ENCODE measurements around the gene ZFP36L1. TPM values are rescaled to one million over a fixed set of nuclear protein-coding genes. Genes with fewer than 3 reads are reported as not detected.

ZFP36L1 gene
- total RNA-seq, 1 donor from 2014 or later, result 15.5 TPM

DNA sequence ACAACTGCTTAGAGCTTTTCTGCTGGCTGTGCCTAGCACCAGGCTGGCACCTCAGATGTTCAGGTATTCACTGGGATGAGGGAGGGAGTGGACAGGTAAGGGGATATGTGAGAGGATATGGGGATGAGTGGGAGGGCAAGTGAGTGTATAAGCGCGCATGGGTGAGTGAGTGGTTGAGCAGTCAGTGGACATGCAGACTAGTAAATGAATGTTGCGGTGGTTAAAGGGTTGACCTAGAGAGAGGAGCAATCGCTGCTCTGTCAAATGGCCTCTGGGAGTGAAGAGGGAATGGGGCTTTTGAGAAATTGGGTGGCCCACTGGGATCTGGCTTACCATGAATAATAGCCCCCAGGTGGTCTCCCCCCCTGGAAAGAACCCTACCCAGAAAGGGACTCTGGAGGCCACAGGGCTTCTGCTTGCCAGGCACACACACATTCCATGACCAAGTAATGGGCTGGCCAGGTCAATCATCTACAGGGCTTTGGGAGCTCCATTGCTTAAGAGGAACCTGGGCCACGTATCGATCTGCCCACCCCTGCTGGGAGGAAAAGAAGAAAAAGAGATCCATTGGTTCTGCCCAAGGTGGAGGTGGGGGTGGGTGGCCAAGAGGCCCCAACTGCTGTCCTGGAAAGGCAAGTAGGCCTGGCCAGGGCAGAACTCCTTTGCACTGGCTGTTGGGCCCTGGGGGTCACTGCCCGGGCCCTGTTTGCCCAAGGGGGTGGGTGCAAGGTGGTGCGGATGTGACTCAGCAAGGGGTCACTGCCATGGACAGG is 30.8 kb upstream of the ZFP36L1 start:
- Histone ChIP-seq H3K36me3 (ENCODE audit: control insufficient read depth, insufficient read depth, low read length) (no peaks in the 10 kb centered on the region), H3K27me3 (ENCODE audit: control insufficient read depth, insufficient read depth, low read length) (no peaks in the 10 kb centered on the region), H3K4me3 (ENCODE audit: low read depth, low read length) (no peak overlapping the region)
- TF ChIP-seq, protein P1, sequence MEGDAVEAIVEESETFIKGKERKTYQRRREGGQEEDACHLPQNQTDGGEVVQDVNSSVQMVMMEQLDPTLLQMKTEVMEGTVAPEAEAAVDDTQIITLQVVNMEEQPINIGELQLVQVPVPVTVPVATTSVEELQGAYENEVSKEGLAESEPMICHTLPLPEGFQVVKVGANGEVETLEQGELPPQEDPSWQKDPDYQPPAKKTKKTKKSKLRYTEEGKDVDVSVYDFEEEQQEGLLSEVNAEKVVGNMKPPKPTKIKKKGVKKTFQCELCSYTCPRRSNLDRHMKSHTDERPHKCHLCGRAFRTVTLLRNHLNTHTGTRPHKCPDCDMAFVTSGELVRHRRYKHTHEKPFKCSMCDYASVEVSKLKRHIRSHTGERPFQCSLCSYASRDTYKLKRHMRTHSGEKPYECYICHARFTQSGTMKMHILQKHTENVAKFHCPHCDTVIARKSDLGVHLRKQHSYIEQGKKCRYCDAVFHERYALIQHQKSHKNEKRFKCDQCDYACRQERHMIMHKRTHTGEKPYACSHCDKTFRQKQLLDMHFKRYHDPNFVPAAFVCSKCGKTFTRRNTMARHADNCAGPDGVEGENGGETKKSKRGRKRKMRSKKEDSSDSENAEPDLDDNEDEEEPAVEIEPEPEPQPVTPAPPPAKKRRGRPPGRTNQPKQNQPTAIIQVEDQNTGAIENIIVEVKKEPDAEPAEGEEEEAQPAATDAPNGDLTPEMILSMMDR (IDR thresholded peaks at IDR 0.05; ENCODE audit: insufficient read depth, low read length, severe bottlenecking), result no peak
- FAIRE-seq (no peak), DNase-seq (ENCODE audit: low read depth) (no peak)

DNA sequence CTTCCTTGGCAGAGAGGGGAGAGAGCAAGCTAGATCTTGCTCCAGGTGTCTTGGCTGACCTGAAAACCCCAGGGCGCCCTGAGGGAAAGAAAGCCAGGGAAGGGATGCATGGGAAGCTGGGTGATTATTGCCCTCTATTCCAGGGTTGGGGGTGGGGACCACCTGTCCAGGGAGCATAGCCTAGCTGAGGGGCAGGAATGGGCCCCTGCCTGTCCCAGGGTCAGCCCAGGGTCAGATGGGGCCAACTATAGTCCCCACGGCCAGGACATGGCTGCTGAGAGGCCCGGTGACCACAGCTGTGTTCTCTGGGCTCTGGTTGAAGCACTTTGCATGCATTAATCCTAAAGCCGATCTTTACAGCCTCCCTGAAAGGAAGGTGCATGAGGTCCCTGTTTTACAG is 30.1 kb upstream of the ZFP36L1 start:
- no peaks in the 10 kb centered on the region for H3K27me3 ChIP-seq (ENCODE audit: control insufficient read depth, insufficient read depth, low read length)
- DNase-seq (ENCODE audit: low read depth) (no peak), FAIRE-seq (no peak)
- H3K36me3 ChIP-seq (ENCODE audit: control insufficient read depth, insufficient read depth, low read length), result no peaks in the 10 kb centered on the region
- TF ChIP-seq, protein P1 (IDR thresholded peaks at IDR 0.05; ENCODE audit: insufficient read depth, low read length, severe bottlenecking), result no peak
- no peak overlapping the region for H3K4me3 ChIP-seq (ENCODE audit: low read depth, low read length)

DNA sequence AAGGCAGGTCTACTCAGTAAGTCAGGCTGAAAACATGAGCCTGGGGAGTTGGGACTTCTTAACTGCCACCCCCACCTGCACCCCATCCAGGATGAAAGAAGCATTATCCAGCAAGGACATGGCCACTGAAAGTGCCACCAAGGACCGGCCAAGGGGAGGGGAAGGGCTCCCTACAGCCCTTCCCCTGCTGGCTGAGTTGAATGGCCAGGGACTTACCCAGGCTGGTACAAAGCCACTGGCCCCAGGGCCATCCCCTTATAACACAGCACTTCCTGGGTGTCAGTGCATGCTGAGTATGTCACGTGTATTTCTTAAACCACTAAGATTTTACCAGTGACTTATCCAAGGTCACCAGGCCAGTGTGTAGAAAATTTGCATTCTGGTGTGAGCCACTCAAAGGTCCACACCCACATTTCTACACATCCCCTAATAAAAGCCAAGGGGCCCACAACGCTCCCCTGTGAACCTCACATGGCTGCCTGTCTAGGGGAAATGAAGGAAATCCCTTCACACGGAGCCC is 29.3 kb upstream of the ZFP36L1 start:
- Histone ChIP-seq H3K36me3 (ENCODE audit: control insufficient read depth, insufficient read depth, low read length) (no peaks in the 10 kb centered on the region), H3K4me3 (ENCODE audit: low read depth, low read length) (no peak overlapping the region), H3K27me3 (ENCODE audit: control insufficient read depth, insufficient read depth, low read length) (no peaks in the 10 kb centered on the region)
- DNase-seq (ENCODE audit: low read depth), result no peak
- TF ChIP-seq, protein P1 (IDR thresholded peaks at IDR 0.05; ENCODE audit: insufficient read depth, low read length, severe bottlenecking), result no peak
- FAIRE-seq, result no peak

DNA sequence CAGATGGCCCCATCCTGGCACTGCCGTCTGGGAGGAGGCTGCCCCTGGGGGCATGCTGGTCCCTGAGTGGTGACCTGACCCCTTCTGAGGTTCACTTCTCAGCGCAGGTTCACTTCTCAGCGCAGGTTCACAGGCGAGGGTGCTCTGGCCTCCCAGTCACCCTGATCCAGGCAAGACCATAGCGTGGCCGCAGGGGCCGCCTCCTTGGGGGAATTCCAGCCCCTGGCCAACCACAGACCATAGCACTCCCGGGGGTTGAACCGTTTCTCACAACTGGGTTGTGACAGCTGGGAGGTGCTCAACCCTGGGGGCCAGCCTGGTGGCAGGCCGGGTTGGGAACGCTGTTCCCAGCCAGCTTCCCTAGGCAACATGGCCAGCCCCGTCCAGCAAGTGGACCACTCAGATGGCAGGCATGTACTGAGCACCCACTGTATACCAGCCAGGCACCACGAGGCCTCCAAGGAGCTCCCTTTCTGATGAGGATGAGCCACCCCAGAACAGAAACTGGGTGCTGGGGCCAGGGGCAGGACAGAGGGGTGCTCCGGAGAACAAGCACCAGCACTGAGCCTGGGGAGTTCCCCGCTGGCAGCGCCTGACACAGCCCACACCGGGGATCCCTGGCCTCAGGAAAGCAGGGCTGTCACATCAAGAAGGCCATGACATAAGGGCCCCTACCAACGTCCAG is 28.3 kb upstream of the ZFP36L1 start:
- FAIRE-seq, result no peak
- DNase-seq (ENCODE audit: low read depth), result no peak
- TF ChIP-seq, protein P1 (IDR thresholded peaks at IDR 0.05; ENCODE audit: insufficient read depth, low read length, severe bottlenecking), result no peak
- Histone ChIP-seq H3K36me3 (ENCODE audit: control insufficient read depth, insufficient read depth, low read length) (no peaks in the 10 kb centered on the region), H3K27me3 (ENCODE audit: control insufficient read depth, insufficient read depth, low read length) (no peaks in the 10 kb centered on the region), H3K4me3 (ENCODE audit: low read depth, low read length) (no peak overlapping the region)

DNA sequence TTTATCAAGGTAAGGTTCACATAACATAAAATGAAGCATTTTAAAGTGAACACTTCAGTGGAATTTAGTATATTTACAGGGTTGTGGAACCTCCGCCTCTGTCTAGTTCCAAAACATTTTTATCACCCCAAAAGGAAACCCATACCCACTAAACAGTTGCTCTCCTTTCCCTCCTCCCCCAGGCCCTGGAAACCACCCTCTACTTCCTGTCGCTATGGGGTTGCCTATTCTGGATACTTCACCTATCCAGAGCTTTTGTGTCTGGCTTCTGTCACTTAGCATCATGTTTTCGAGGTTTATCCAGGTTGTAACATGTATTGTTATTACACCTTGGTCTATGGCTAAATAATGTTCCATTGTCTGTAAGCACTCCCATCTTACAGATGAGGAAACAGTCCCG is 27.7 kb upstream of the ZFP36L1 start:
- Histone ChIP-seq H3K36me3 (ENCODE audit: control insufficient read depth, insufficient read depth, low read length) (no peaks in the 10 kb centered on the region), H3K27me3 (ENCODE audit: control insufficient read depth, insufficient read depth, low read length) (no peaks in the 10 kb centered on the region), H3K4me3 (ENCODE audit: low read depth, low read length) (no peak overlapping the region)
- TF ChIP-seq, protein P1 (IDR thresholded peaks at IDR 0.05; ENCODE audit: insufficient read depth, low read length, severe bottlenecking), result no peak
- FAIRE-seq (no peak), DNase-seq (ENCODE audit: low read depth) (no peak)
